Fibroblast of villous mesenchyme (primary cell): Measurements from ENCODE around the gene SLC48A1. TPM values are rescaled to one million over a fixed set of nuclear protein-coding genes. Genes with fewer than 3 reads are reported as not detected.

Source experiments
- DNase-seq: peaks from one replicate; pipeline ENCODE4 v3.0.0-alpha.2; 2010; ENCODE audit warnings: low read depth
- H3K4me3 ChIP-seq: 2 replicates; pipeline ENCODE4 v1.5.1; 2011; ENCODE audit warnings: low read depth, mild to moderate bottlenecking, low read length
- CTCF ChIP-seq: IDR thresholded peaks from 2 replicates; pipeline ENCODE4 v1.5.1; 2012; ENCODE audit warnings: low read depth, mild to moderate bottlenecking, low read length; ENCODE audit not compliant: insufficient read depth
- total RNA-seq: library from RNA; depleted of rRNA; stranded (reverse); fragments of >200 nt; gene quantifications from 2 replicates; pipeline ENCODE4 v1.2.3, GENCODE V29; 2012

Gene SLC48A1
- total RNA-seq, 1 donor = 19.4 TPM

- H3K4me3 ChIP-seq = no peak overlapping the region
- no peak for TF ChIP-seq CTCF
- no peak for DNase-seq
Observed at GRCh38 chr12:47763481-47764346, 9.3 kb upstream of the SLC48A1 start.

- no peak overlapping the region for H3K4me3 ChIP-seq
- DNase-seq = no peak
- TF ChIP-seq CTCF = no peak
Observed at GRCh38 chr12:47766502-47767215, 6.4 kb upstream of the SLC48A1 start.

- DNase-seq = peak; percentile 44
- no peak overlapping the region for H3K4me3 ChIP-seq
Observed at GRCh38 chr12:47767216-47767724, 5.8 kb upstream of the SLC48A1 start.

GRCh38 chr12:47768323-47768811 lies 4.7 kb upstream of the SLC48A1 start:
- DNase-seq = no peak
- no peak overlapping the region for H3K4me3 ChIP-seq
- no peak for TF ChIP-seq CTCF

More at GRCh38 chr12:47767216-47767724, 5.8 kb upstream of the SLC48A1 start:
- peak; percentile 47 for TF ChIP-seq CTCF

- H3K4me3 ChIP-seq = no peak overlapping the region
- TF ChIP-seq CTCF = no peak
- DNase-seq = peak; percentile 13
Observed at GRCh38 chr12:47769234-47770085, 3.6 kb upstream of the SLC48A1 start.

GRCh38 chr12:47770086-47770726 lies 2.8 kb upstream of the SLC48A1 start:
- no peak for TF ChIP-seq CTCF
- DNase-seq = peak; percentile 77

More at GRCh38 chr12:47770086-47770726, 2.8 kb upstream of the SLC48A1 start:
- H3K4me3 ChIP-seq = no peak overlapping the region
